B cell (primary cell): ENCODE data around the gene PROSER1.

ENCODE experiments used
- CTCF ChIP-seq: fragments of 200-600 bp; IDR thresholded peaks from one replicate; pipeline ENCODE4 v1.8.0; 2022; ENCODE audit warnings: antibody characterized with exemption, mild to moderate bottlenecking
- EZH2 ChIP-seq: IDR thresholded peaks from 2 replicates; pipeline ENCODE4 v1.6.1; 2012; ENCODE audit warnings: borderline replicate concordance, low read depth, mild to moderate bottlenecking, moderate library complexity, low read length; ENCODE audit not compliant: insufficient read depth, poor library complexity, severe bottlenecking

GRCh38 chr13:39052944-39053343 lies 15.1 kb upstream of the PROSER1 start:
- no peak for TF ChIP-seq CTCF
- TF ChIP-seq EZH2: no peak
